ENCODE data around the gene C9orf50.
"Not testable (repeated sequence)": the region's sequence is repeated elsewhere in the genome, so short reads cannot be mapped to it uniquely, and the experiment has no call there.

Gene C9orf50

DNA sequence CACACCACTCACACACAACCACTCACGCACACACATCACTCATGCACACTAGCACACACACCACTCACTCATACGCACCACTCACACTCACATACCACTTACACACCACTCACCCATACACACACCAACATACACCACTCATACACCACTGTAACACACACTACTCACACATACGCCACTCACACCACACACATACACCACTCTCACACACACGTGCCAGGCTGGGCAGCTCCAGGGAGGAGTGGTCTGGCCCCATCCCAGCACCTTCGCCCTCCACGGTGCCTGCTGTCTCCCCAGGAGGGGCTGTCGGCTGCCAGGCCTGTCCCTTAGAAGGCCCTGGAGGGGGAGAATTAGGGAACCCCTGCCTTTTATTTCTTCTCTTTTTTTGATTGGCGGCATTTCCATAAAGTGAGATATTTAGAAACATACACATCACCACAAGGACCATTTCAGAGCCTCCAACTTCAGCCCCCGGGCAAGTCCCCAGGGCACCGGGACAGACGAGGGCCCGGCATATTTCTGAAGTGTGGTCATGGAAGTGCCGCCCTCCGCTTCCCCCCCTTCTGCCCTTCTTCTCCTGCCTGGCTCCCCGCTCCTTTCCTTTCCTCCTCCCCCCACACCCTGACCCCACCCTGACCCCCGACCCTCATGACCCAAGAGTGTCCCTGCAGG, 27.3 kb upstream of the C9orf50 start:
- DNase-seq, result no peak

DNA sequence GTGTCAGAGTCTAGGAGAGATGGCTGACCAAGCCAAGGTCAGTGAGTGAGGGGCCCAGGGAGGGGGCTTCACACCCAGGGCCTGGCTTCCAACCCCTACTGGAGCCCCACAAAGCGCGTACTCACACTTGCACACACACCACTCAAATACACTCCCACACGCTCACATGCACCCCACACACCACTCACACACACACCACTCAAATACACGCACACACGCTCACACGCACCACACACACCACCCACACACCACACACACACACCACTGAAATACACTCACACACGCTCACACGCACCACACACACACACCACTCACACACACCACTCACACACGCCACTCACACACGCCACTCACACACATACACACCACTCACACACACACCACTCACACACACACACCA, 26.7 kb upstream of the C9orf50 start:
- DNase-seq, result no peak

DNA sequence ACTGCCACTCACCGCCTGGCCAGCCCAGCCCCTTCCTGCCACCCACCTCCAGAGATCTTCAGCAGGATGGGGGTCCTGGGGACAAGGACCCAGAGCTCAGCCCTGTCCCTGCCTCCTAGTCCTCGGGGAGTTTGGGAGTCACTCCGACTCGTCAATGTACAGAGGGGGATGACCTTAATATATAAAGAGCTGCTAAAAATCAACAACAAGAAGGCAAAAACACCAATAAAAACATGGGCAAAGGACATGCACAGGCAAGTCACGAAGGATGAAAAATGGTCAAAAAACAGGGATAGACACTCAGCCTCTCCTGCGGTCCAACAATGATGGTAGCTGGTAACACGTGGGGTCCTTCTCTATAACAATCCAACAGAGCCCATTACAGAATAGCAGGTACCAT, 25.8 kb upstream of the C9orf50 start:
- no peak for DNase-seq

DNA sequence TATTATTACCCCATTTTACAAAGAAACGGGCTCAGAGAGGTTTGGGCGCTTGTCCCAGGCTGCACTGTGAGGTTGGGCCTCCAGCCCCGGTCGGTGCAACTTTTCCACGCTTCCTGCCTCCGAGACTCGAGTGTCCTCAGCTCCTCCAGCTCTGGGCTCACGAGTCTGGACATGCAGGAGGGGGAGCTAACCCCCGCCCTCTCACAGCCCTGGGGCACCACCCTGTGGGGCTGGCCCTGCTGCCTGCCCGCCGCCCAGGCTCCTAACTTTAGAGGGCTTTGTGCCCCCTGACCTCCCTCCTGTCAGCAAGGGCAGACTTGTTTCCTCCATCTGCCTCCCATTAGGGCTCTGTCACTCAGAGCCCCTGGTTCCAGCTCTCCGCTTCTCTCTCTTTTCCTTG, 25.4 kb upstream of the C9orf50 start:
- no peak for DNase-seq

DNA sequence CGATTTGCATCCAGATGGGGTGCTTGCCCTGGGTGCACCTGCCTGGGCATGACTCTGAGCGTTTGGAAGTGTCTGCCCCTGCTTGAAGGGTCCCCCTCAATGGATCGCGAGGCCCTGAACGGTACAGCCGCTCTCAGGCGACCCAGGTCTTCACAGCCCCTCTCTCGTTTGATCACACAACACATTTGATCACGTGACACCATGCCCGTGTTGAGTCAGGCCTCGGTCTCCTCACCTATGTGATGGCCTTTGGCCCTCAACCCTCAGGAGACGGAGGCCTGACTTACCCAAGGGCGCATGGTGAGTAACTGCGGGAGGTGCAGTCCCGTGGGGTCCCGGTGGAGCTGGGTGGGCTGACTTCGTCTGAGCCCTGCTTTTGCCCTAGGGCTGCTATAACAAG, 24.0 kb upstream of the C9orf50 start:
- no peak for DNase-seq

DNA sequence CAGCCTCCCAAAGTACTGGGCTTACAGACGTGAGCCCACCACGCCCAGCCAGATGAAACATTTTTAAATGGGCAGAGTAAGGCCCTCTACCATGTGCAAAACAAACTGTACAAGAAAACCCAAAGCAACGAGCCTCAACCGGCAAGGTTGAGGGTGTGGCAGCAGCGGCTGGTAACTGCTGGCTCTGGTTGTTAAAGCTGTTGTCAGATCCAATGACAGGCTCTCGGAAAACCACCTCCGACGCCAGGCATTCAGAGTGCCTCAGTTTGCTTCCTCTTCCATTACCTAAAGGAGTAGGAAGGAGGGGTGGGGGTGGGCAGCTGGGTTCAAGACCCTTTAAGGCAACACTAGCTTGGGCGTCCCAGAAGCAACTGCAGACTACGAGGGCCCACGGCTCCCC, 23.5 kb upstream of the C9orf50 start:
- DNase-seq, result no peak

DNA sequence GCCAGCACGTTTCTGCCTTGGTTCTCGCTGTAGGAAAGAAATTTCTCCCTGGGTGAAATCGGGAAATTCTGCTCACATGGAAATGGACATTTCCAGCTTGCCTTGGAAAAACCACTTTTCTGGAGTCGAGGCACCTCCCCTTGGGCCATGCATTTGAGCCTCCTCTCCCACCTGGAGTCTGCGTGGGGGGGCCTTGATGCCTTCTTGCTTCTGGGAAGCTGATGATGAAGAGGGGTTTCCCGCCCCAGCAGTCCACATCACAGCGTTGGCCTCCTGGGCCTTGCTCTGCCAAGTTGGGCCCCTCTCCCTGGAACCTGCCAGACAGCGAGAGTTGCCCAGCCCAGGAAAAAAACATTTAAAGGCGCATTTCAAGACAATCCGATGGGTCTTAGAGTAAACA, 22.8 kb upstream of the C9orf50 start:
- DNase-seq, result no peak

DNA sequence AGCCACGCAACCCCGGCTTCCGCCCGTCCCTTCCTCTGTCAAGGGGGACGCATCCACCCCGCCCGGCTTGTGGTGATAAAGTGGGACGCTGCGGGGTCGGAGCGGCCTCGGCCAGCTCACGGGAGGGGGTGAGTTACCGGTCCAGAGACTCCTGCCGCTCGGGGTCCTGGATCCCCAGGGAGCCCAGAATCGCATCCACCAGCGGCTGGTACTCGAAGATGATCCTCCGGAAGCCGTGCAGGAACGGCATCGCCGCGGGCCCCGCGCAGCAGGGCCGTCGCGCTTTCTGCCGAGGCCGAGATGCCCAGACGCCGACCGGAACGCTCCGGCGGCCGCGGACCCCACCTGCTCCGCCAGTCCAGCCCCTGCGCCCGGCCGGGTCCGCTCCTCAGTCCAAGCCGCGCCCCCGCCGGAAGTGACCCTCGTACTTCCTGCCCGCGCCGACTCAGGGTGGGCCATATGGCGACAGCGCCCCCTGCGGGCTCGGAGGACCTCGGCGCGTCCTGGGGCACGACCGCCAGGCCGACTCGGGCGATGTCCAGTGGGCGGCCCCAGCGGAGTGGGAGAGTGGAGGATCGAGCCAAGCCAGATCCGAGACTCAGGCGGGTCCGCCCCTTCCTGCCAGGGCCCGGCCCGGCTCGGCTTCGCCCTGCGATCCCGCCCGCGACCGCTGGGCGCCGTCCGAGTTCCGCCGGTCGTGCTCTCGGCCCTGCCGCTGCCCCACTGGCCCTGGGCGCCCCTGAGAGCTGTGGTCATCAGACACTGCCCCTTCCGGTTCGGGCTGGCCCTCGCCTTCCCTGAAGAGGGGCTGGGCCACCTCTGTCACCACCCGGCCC, 21.1 kb upstream of the C9orf50 start, which contains the start of gene ASB6:
TSS of gene ASB6 (minus strand) at position 402 of the 836 bp plus-strand sequence. CDS start at position 250, 152 bp downstream.
- DNase-seq, result peak; percentile 65 to 97 (median 89)

DNA sequence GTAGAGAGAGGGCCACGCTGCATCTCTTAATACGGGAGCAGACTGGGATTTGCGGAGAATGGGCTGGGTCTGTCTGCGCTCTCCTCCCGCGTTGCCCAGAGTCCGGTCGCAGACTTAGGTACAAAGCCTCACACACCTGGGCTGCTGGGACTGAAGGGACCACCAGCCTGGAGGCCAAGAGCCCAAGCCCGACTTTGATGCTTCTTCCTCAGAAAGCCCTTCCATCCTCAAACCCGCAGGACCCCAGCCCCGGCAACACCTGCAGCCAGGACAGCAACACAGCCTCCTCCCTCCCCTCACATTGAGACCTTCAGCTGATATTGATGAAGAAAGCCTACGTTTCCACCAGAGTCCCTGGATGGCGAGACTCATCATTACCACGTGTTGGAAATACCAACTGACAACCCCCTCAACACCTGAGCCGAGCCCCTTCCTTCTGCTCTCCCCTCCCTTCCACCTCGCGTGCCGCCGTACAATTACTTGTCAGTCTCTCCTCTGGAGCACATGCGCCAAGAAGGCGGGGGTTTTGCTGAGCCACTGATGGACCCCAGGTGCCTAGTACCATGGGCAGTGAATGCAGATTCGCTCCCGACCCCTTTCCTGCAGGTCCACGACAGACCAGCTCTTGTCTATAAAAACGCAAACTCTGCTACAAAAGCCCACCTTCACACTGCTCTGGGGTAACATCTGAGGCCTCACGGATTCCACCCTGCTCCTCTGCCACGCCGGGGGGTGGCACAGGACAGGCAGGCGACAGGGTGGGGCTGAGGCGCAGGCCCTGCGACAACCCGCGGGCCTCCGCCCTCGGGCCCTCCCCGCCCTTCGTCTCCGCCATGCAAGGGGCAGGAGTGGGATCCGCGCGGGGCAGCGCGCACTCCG, 20.2 kb upstream of the C9orf50 start:
- no peak for DNase-seq

DNA sequence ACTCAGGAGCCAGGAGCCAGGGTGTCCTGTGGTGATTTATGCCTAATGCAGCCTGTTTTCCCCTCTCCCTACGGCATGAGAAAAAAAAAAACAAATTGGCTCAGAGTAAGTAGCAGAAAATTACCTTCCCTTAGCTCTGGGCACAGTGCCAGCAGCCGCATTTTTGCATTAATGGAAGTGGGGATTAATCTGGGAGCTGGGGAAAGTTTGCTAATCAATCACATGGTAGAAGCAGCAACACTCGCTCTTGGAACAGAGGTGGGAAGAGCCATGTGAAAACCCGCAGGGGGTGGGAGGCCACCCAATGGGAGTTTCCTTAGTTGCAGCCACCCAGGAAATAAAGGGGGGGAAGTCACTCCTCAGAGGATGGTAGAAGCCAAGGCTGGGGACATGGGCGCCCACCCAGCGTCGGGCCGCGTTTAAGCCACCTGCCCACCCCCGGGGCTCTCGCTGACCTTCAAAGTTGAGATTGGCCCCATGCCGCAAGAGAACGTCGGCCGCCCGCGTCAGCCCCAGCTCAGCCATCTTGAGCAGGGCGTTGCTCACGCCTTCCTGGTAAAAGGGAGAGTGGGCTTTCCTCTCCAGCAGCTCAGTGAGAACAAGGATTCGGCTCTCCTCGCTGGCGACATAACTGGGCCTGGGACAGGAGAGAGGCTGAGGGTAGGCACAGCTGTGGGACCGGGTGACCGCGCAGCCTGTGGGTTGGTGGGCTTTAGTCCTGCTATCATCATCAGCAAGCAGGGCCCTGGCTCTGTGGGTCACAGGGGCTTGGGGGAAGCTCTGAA, 19.4 kb upstream of the C9orf50 start:
- peak in 25 of 56 donors; percentile 11 to 74 (median 48) for DNase-seq

DNA sequence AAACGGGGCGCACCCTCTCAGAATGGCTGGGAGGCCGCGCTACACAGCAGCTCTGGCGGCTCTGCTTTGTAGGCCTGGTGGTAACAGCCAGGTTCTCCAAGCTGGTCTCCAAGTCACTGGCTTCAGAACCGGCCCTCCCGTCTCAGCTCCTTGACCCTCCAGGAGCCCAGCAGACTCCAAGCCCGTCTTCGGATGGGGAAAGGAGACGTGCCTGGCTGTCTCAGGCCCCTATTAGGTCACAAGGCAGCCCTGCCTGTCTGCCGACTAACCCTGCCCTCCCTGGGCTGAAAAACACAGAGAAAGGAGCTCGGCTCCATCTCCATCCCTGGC, 18.8 kb upstream of the C9orf50 start:
- no peak for DNase-seq

DNA sequence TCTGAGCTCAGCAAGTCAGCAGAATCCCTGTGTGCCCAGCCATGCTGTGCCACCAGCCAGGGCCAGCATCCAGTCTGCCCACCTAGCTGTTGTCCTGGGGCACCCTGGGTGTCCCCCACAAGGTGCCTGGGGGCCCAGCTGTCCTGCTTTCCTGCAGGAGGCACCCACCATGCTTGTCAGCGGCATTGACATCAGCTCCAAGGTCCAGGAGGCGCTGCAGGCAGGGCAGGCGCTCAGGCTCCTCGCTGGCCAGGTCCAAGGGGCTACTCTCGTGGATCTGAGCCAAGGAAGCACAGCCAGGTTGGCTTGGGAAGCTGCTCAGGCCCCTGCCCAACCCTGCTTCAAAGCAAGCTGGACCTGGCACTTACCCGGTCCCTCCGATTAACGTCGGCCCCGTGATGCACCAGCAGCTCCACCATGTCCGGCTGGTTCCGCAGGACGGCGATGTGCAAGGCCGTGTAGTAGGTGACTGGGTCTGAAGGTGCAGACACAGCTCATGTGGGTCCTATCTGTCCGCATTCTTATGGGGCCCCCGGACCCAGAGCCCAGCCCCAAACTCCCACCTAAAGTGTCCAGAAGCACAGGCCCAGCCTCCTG, 18.2 kb upstream of the C9orf50 start:
- no peak for DNase-seq

DNA sequence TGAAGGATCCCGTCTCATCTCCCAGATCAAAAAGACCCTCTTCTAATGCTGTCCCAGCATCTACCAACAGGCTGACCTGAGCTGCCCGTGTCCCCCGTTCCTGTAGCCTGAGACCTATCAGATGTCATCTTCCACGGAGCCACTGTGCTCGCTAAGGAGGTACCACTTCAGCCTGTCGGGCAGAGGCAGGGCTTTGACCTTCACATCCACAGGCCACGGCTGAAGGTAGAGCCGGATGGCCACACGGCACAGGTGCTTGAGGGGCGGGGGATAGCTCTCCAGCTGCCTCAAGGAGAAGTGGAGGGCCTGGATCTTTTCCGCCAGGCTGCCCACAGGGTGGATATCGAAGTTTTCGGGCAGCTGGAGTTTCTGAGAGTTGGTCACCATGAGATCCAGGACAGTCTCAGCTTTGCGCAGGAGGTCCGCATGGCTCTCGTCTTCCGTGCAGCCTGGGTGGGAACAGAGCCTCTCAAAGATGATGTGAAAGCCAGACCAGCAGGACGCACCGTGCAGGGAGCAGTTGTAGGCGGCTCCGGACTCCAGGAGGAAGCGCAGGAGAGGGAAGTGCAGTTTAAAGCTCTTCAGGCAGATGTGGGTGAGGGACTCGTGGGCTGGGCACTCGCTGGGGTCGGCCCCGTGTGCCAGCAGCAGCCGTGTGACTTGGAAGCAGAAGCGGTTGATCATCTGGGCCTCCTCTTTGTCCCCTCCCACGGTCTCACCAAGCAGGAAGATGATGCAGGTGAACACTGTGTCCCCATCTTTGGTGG, 17.0 kb upstream of the C9orf50 start:
- DNase-seq, result no peak

DNA sequence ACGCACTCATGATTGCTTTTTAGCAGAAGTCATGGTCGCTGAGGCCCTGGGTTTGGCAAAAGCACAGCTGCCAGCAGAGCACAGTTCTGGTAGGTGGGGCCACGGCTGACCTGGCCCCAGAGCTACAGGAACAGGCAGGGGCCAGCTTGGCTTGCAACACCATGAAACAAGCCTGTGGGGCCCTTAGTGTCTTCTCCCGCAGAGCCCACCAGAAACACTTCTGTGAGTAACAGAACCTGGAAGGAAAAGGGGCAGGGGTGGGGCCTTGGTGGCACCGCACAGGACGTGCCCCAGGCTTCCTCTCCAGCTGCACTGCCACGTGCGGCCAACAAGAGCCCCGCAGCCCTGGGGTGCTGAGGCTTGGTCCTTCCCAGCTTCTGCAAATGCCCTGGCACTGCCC, 16.2 kb upstream of the C9orf50 start:
- no peak for DNase-seq

DNA sequence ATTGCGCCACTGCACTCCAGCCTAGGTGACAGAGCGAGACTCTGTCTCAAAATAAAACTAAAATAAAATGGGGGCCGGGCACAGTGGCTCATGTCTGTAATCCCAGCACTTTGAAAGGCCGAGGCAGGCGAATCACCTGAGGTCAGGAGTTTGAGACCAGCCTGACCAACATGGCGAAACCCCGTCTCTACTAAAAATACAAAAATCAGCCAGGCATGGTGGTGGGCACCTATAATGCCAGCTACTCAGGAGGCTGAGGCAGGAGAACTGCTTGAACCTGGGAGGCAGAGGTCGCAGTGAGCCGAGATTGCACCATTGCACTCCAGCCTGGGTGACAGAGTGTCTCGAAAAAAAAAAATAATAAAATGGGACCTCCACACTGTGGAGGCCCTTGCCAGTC, 15.4 kb upstream of the C9orf50 start:
- not testable (repeated sequence) for DNase-seq

DNA sequence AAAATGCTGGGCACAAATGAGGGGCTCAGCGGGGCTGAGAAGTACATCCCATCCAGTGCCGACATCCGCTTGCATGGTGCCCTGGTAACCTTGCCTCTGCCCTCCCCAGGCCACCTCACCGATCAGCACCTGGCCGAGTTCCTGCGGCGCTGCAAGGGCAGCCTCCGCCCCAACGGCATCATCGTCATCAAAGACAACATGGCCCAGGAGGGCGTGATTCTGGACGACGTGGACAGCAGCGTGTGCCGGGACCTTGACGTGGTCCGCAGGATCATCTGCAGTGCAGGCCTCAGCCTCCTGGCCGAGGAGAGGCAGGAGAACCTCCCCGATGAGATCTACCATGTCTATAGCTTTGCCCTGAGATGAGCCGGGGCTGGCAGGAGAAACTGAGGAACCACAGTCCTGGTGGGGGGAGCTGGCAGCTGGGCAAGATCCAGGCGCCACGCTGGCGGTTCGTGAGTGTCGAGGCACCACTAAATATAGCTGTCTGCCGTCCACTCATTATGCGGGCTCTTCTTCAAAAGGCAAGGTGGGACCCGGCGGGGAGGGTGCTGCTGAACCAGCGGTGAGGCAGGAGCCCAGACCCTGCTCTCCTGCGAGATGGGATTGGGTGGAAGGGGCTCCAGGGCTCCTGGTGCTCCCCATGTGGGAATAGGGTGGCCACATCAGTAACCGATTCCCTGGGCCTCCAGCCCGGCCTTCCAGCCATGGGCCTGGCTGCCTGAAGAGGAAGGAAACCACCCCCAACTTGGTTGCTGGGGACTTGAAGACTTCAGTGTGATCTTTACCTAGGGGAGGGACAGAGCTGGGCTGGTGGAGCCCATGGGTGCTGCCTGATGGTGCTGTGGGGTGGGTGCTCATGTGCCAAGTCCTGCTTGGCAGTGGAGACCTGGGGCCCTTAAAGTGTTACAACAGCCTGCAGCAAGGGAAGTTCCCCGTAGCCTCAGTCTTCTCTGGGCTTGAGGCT, 14.5 kb upstream of the C9orf50 start:
- DNase-seq, result no peak

DNA sequence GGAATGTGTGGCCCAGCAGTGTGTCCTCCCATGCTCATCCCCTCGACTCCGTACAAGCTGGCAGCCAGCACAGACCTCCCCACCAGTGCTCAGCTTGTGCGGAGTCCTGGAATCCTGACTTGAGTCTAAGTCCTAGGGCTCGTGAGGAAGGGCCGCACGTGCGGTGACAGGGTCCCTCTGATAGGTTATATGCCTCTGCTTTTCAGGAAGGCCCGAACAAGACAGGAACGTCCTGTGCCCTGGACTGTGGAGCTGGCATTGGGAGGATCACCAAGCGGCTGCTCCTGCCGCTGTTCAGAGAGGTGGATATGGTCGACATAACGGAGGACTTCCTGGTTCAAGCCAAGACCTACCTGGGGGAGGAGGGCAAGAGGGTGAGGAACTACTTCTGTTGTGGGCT, 12.9 kb upstream of the C9orf50 start:
- DNase-seq, result no peak

DNA sequence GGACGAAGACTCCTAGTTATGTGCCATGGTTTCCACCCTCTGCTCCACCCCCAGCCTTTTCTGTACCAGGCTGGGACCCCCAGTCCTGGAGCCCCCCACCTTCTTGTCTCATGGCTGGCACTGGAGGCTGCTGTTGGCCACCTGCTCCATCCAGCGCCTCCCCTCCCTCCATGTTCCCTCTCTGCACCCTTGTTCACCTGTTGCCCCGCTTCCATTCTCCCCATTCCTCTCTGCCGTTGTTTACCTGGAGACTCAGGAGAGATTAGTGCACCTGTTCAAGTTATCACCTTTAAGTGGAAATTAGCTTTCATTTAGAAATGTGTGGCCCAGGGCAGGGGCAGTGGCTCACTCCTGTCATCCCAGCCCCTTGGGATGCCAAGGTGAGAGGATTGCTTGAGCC, 12.3 kb upstream of the C9orf50 start:
- no peak for DNase-seq

DNA sequence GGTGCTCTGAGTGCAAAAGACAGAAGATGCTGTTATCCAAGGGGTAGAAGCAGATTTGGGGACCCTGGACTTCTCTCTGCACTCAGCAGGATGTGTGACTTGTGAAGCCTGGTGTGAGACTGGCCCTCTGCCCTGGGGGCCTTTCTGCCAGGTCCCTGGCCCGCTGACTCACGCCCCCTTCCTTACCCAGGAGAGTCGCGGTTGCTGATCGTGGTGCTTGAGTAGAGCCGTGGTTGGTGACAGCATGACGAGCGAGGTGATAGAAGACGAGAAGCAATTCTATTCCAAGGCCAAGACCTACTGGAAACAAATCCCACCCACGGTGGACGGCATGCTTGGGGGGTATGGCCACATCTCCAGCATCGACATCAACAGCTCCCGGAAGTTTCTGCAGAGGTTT, 11.6 kb upstream of the C9orf50 start:
- no peak for DNase-seq

Data from amygdala (tissue), 56 donors.